Panc1 (cell line): ENCODE data around the gene PRRC2C. TPM values are rescaled to one million over a fixed set of nuclear protein-coding genes. Genes with fewer than 3 reads are reported as not detected.

Experiments used
- ATAC-seq: fragments of 200-7000 bp; cut with Tn5 transposase; 2 replicates; pipeline ENCODE4 v1.9.1; 2020; ENCODE audit warnings: mild to moderate bottlenecking, moderate library complexity
- BruUV-seq: library from RNA; stranded (reverse); fragments of 400-500 nt; replicated peaks from 2 replicates; lab custom pipeline; 2021; lab: Mats Ljungman, UMichigan
- CTCF ChIA-PET: fragments of 300-600 bp; sonication (Branson Sonifier 250); formaldehyde crosslinking; loops from one replicate; lab custom pipeline; 2022; ENCODE audit warnings: antibody characterized with exemption; lab: Charles Lee
- POLR2A ChIA-PET: fragments of 300-600 bp; sonication (Branson Sonifier 250); formaldehyde crosslinking; loops from one replicate; lab custom pipeline; 2022; ENCODE audit warnings: antibody characterized with exemption; lab: Charles Lee
- DNase-seq: peaks from one replicate; pipeline ENCODE4 v3.0.0-alpha.2; 2010; ENCODE audit warnings: low read depth, low spot score
- H3K27ac ChIP-seq: 2 replicates; pipeline ENCODE4 v1.5.1; 2011; ENCODE audit warnings: mild to moderate bottlenecking, low read length, inconsistent platforms
- H3K27me3 ChIP-seq: fragments of 200-500 bp; sonication (Bioruptor generic); 2 replicates; pipeline ENCODE4 v1.6.0; 2014; ENCODE audit warnings: low read length, inconsistent platforms; ENCODE audit not compliant: control insufficient read depth, insufficient read depth
- H3K36me3 ChIP-seq: fragments of 200-500 bp; sonication (Bioruptor generic); 2 replicates; pipeline ENCODE4 v1.5.1; 2014; ENCODE audit warnings: inconsistent platforms, mild to moderate bottlenecking, low read length, moderate library complexity; ENCODE audit not compliant: control insufficient read depth, insufficient read depth
- H3K4me1 ChIP-seq: 2 replicates; pipeline ENCODE4 v1.5.1; 2011; ENCODE audit warnings: inconsistent platforms, mild to moderate bottlenecking, low read length, moderate library complexity; ENCODE audit not compliant: control insufficient read depth, insufficient read depth
- H3K4me3 ChIP-seq, 2 experiments: 2 replicates each; pipeline ENCODE4 v1.5.1; 2011 to 2012; ENCODE audit warnings: low read depth in 2 of 2, low read length in 2 of 2, mild to moderate bottlenecking in 2 of 2, inconsistent platforms in 1 of 2, moderate library complexity in 1 of 2
- H3K9me3 ChIP-seq: fragments of 200-500 bp; sonication (Bioruptor generic); 2 replicates; pipeline ENCODE4 v1.5.1; 2014; ENCODE audit warnings: low read depth, mild to moderate bottlenecking, inconsistent platforms, low read length, moderate library complexity; ENCODE audit not compliant: control insufficient read depth, insufficient read depth
- POLR2AphosphoS5 ChIP-seq: IDR thresholded peaks from 2 replicates; pipeline ENCODE4 v1.6.1; 2012; ENCODE audit warnings: mild to moderate bottlenecking, low read depth, low read length, moderate library complexity
- SIN3A ChIP-seq: IDR thresholded peaks from 2 replicates; pipeline ENCODE4 v1.6.1; 2012; ENCODE audit warnings: low read depth, mild to moderate bottlenecking, low read length, moderate library complexity, borderline replicate concordance; ENCODE audit not compliant: insufficient read depth
- TCF7L2 ChIP-seq: IDR thresholded peaks from 2 replicates; pipeline ENCODE4 v1.6.1; 2011; ENCODE audit warnings: mild to moderate bottlenecking, low read depth, low read length, inconsistent platforms
- in situ Hi-C: cut with HindIII; loops from 2 replicates; pipeline ENCODE4 v1.10.0; 2016; ENCODE audit warnings: low sequenced_read_pairs, low pct_unique_long_range_greater_than_20kb
- intact Hi-C: fragments of 100-400 bp; cut with micrococcal nuclease; formaldehyde crosslinking; loops from one replicate; pipeline ENCODE4 v1.10.0; 2022; ENCODE audit not compliant: unreplicated experiment
- total RNA-seq: library from RNA; stranded (reverse); gene quantifications from one replicate; pipeline ENCODE4 v1.2.1, GENCODE V29; 2021; ENCODE audit not compliant: unreplicated experiment
- TF ChIP-seq, protein P1 (sequence below), 2 experiments: IDR thresholded peaks; 2 replicates each; pipeline ENCODE4 v1.6.1; 2011 to 2012; ENCODE audit warnings: low read depth in 2 of 2, control low read depth in 1 of 2, low read length in 1 of 2, mild to moderate bottlenecking in 1 of 2, moderate library complexity in 1 of 2; ENCODE audit not compliant: insufficient read depth in 1 of 2
- TF ChIP-seq, protein P2 (sequence below): fragments of 450-650 bp; IDR thresholded peaks from 2 replicates; pipeline ENCODE4 v1.5.1; 2017; ENCODE audit warnings: mild to moderate bottlenecking

PRRC2C gene
- total RNA-seq, 1 experiment from 2014 or later = 145 TPM

DNA sequence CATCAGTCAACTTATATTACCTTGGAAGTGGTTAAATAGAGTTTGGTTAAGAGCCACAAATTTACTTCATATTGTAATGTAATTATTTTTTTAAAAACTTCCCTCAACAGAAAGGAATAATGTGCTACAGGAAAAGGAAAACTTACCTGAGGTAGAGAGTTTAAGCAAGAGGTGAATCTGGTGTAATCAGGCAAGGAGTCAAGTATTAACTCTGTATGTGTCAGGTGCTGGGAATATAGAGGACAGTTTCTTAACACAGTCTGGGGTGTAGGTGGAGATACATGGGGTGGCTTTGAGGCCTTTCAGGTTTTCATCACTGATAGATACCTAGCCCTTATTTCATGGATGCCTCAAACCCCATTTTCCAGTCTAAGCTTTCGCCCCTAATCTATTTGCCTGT is 110.8 kb downstream of the PRRC2C start:
- TF ChIP-seq TCF7L2 = no peak
- no peak for TF ChIP-seq SIN3A
- TF ChIP-seq, protein P1, sequence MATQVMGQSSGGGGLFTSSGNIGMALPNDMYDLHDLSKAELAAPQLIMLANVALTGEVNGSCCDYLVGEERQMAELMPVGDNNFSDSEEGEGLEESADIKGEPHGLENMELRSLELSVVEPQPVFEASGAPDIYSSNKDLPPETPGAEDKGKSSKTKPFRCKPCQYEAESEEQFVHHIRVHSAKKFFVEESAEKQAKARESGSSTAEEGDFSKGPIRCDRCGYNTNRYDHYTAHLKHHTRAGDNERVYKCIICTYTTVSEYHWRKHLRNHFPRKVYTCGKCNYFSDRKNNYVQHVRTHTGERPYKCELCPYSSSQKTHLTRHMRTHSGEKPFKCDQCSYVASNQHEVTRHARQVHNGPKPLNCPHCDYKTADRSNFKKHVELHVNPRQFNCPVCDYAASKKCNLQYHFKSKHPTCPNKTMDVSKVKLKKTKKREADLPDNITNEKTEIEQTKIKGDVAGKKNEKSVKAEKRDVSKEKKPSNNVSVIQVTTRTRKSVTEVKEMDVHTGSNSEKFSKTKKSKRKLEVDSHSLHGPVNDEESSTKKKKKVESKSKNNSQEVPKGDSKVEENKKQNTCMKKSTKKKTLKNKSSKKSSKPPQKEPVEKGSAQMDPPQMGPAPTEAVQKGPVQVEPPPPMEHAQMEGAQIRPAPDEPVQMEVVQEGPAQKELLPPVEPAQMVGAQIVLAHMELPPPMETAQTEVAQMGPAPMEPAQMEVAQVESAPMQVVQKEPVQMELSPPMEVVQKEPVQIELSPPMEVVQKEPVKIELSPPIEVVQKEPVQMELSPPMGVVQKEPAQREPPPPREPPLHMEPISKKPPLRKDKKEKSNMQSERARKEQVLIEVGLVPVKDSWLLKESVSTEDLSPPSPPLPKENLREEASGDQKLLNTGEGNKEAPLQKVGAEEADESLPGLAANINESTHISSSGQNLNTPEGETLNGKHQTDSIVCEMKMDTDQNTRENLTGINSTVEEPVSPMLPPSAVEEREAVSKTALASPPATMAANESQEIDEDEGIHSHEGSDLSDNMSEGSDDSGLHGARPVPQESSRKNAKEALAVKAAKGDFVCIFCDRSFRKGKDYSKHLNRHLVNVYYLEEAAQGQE (IDR thresholded peaks at IDR 0.05; ENCODE audit: insufficient read depth in 1 of 2, low read depth in 2 of 2, low read length in 1 of 2) = no peak
- no peak for TF ChIP-seq POLR2AphosphoS5
- TF ChIP-seq, protein P2, sequence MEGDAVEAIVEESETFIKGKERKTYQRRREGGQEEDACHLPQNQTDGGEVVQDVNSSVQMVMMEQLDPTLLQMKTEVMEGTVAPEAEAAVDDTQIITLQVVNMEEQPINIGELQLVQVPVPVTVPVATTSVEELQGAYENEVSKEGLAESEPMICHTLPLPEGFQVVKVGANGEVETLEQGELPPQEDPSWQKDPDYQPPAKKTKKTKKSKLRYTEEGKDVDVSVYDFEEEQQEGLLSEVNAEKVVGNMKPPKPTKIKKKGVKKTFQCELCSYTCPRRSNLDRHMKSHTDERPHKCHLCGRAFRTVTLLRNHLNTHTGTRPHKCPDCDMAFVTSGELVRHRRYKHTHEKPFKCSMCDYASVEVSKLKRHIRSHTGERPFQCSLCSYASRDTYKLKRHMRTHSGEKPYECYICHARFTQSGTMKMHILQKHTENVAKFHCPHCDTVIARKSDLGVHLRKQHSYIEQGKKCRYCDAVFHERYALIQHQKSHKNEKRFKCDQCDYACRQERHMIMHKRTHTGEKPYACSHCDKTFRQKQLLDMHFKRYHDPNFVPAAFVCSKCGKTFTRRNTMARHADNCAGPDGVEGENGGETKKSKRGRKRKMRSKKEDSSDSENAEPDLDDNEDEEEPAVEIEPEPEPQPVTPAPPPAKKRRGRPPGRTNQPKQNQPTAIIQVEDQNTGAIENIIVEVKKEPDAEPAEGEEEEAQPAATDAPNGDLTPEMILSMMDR = no peak
- Histone ChIP-seq H3K4me1 (no peaks in the 10 kb centered on the region), H3K36me3 (peaks cover 6% of the 10 kb centered on the region), H3K4me3 (no peak overlapping the region), H3K27me3 (no peaks in the 10 kb centered on the region), H3K9me3 (no peaks in the 10 kb centered on the region), H3K27ac (no peak overlapping the region)
- DNase-seq (no peak), ATAC-seq (no peak)
- in situ Hi-C loops = no loop called here
- ChIA-PET POLR2A (no interaction called here), CTCF (no interaction called here)
- intact Hi-C loops = no loop called here
- no TSS peak for BruUV-seq

DNA sequence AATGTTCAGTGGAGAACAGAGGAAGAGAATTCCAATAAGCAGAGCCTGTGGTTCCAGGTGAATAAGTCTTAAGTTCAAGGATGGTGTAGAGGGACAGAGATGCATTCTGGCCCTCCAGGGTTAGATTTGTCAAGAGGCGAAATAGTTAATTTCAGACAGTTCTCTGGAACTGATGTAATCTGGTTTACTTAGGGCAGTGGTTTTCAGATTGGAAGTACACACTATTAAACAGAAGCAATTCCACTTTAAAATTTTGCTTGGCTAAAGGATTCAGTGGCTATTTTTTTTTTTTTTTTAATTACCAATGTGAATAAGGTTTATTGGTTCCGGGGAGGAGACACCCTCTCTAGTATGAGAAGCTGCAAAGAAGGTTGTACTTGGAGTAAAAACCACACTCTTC is 111.4 kb downstream of the PRRC2C start:
- no TSS peak for BruUV-seq
- no peak for DNase-seq
- no peak for ATAC-seq
- ChIA-PET POLR2A (no interaction called here), CTCF (no interaction called here)
- Histone ChIP-seq H3K27ac (no peak overlapping the region), H3K9me3 (no peaks in the 10 kb centered on the region), H3K4me1 (no peaks in the 10 kb centered on the region), H3K27me3 (no peaks in the 10 kb centered on the region), H3K4me3 (no peak overlapping the region), H3K36me3 (peaks cover 1% of the 10 kb centered on the region)
- in situ Hi-C loops = no loop called here
- no peak for TF ChIP-seq TCF7L2
- no peak for TF ChIP-seq POLR2AphosphoS5
- TF ChIP-seq, protein P2 = no peak
- TF ChIP-seq, protein P1 (IDR thresholded peaks at IDR 0.05; ENCODE audit: insufficient read depth in 1 of 2, low read depth in 2 of 2, low read length in 1 of 2) = no peak
- TF ChIP-seq SIN3A = no peak
- intact Hi-C loops = no loop called here
